GM18870 (cell line): ENCODE results near the gene PTPRD.

ENCODE experiments used
- ATAC-seq: cut with Tn5 transposase; IDR thresholded peaks from one replicate; pipeline ENCODE4 v1.9.1; 2021; ENCODE audit warnings: moderate library complexity; ENCODE audit not compliant: unreplicated experiment

Gene PTPRD

DNA sequence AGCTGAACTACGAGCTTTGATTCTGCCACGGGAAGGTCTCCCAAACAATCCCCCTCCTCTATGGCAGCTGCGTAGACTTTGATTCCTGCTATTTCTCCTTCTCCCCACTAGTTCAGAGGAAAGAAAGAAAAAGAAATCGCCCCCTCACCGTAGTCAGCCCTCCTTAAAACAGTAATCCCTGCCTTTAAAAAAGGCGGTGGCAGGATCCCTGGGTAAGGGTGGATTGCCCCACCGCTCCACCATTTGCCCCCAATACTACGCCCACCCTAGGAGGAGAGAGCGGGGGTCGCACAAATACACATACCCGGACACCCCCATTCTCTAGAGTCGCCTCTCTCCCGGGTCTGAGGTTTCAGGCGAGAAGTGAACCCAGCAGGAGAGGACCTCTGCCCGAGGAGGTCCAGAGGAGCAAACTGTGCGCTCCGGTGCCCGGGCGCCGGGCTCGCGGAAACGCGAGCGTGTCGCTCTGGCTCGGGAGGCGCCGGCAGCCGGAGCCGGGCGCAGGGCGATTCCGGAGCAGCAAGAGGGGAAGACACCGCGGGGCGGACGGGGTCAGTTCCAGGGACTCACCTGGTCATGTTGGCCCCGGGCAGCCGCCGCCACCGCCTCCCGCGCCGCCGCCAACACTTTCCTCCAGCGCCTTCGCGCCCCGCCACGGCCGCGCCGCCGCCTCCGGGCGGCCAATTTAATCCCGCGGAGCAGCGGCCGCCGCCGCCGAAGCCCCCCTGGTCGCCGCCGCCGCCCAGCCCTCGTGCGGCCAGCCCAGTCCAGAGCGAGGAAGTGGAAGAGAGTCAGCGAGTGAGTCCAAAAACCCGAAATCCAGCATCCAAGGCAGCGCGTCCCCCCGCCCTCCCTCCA lies 1755.5 kb downstream of the PTPRD start:
- ATAC-seq: no peak

DNA sequence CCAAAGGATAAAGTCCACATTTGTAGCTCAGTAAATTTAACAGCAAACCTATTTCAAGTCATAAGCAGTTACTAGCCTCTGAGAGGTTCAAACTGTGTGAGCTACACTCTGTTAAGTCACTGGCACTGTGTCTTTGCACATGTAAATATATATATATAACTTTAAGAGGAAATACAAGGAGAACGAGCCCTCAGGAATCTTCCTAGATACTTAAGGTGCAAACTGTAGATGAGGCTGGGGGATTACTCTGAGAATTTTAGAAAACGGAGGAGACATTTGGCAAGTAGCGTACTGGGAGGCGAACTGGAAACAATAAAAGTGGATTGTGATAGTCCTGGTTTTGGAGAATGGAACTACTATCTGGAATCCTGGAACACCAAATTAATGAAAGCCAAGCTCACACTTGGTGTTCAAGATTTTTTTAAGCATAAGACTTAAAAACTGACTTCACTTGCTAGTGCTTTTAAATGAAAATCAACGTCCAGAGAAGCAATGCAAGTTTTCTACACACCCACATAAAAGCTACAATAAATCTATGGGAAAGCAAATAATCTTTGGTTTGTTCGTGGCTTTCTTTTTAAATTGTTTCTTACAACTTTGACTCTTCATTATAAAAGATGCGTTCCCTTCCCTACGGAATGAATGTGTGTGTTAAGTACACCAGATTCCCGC lies 1756.3 kb downstream of the PTPRD start:
- no peak for ATAC-seq

DNA sequence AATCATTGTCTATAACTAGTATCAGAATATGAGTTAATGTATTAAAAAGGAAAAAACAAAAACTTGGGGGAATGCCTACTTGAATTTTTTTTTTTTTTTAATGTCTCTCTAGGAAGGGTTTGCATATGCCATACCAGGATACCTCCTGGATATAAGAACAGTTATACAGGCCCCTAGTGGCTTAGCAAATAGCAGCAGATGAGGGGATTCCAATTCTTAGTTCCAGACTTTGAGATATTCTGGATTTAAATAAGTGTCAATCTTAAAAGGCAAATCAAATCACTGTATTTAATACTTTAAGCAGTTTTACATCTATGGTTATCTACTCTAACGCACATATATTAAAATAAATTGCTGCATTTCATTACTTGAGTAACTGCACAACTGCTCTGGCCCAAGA lies 1757.8 kb downstream of the PTPRD start:
- no peak for ATAC-seq

DNA sequence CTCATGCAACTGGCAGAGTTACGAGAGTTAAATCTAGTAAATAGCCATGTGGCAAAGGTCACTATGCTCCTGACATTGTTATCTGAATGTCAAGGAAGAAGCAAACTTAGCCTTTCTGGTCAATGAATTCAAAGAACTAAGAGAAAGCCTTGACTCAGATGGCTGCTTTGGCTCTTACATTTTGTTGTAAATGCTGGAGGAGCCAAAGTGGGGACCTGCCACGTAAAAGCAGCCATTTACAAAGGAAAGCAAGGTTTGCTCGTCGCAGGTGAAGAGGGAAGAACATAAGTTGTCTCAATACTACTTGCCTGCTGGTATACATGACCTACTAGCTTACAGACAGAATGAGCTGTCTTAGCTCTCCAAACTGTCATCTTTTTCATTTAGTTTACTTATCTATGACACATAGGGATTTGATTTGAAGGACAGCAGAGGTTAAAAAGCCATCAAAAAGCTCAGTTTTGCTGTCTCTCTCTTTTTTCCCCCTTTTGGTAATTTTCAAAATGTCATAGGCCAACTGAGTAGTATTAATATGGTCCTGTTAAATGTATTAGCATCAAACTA lies 1760.4 kb downstream of the PTPRD start:
- no peak for ATAC-seq

DNA sequence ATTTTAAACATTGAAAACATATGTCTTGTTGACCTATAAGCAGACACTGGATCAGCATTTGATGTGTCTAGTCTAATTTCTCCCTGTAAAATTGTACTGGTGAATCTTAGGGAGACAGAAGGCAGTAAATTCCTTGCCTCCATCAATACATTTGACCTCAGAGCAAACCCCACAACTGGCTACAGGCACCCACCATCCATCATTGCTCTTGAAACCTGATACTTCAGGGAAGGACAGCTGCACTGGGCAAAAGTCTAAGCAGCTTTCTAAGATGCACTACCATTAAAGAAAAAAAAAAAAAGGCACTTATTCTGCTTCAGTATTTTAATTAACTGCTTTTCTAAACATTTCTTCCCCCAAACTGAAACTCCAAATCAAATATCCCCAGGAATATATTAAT lies 1761.9 kb downstream of the PTPRD start:
- ATAC-seq: no peak

DNA sequence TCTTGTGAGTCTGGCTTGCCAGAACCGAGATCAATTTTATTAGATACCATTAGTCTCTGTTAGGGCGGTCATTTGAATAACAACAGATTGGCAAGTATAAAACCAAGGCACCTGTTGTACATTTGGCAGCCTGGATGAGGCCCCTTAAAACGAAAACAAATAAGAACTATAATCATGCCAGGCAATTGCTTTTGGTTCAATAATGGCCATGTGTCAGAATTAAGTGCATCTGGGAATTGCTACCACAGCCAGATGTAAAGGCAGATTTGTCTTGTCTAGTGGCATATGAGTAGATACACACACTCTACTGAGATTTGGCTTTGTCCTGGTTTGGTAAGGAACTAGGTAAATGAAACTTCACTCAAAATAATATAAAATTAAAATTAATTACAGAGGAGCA lies 1767.0 kb downstream of the PTPRD start:
- no peak for ATAC-seq

DNA sequence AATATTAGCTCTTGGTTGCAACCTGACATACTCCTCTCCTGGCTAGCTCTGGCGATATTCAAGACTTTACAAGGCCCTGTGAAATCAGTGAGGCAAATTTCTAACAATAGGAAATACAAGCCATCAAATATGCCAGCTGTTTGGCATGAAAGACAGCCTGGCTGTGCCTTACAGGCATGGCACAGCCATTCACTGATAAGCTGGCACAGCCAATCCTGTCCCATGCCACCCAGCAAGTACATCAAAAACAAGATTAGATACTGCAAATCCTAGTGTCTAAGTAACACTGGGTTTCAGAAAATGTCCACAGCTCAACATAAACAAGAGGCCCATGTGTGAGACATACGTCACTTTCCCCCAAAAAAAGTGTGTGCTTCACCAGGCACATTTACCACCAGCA lies 1767.4 kb downstream of the PTPRD start:
- no peak for ATAC-seq

DNA sequence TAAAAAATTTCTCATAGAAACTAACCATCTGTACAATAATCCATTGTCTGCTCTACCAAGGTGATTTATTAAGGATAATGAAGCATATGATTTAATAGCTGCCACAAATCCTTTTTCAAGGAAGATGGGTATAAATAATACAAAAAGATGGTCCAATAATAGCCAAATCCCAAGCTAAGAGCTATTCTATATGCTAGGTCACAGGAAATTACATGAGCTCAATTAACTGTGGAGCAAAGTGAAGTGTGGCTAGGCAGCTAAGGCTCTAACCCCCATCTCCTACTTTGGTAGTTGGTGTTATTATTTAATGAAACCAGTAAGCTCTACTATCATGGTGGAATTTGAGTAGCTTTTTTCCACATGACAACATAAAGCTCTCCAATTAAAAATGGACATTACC lies 1768.3 kb downstream of the PTPRD start:
- no peak for ATAC-seq

DNA sequence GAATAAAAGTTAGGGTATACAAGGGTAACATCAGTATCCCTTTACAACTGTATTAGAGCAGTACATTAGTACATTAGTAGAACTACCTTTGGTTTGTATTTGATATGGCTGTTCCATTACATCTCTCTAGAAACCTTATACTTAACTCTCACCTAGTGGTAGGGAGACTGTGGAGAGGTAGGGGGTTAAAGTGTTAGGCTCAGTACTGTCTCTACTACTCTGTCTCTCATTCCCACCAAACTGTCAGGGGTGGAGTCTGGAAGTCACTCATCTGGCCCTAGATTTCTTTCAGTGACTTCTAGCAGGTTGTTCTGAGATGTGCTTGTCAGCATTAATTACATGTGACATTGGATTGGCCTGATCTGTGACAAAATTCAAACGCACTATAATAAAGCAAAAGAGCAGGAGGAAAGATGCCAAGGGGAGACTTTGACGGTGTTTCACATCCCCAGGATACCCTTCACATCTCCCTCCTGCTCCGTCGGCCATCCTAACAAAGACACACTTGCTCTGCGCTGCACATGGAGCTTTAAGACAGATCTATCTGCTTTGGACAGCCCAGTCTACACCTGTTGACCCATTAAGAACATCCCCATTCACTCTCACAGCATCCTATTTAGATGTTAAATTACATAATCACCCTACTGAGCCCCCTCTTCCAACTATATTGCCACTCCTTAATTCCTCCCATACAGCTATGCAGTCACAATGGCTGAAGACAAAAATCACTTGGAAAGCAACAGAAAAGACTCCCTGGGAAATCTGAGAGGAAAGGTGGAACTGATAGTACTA lies 1770.2 kb downstream of the PTPRD start:
- ATAC-seq: no peak

DNA sequence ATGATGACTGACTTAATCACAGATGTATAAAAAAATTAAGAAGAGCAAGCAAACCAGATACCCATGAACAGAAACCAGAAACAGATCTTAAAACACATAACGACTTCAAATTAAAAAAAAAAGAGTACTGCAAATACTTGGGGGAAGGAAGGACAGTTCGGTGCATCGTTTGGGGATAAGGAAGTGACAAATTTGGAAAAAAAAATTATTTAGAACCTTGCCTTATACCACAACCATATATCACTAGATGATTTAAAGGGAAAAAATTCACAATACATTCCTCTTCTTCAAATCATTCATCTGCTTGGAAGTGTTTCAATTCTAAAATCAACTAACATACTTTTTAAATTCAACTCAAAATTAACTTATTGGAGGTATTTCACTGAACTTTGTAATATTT lies 1774.7 kb downstream of the PTPRD start:
- no peak for ATAC-seq

DNA sequence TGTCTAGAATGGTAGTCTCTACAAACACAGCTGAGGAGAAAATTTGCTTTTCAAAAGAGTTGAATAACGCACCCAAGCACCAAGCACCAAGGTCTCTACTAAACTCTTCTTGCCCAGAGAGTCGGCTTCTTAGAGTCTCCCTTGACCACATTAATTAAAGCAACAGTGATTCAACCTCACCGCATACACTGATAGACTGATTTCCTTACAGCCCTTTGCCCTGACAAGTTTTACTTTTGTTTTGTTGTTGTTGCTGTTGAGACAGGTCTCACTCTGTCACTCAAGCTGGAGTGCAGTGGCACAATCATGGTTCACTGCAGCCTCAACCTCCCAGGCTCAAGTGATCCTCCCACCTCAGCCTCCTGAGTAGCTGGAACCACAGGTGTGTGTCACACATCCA lies 1777.5 kb downstream of the PTPRD start:
- ATAC-seq: no peak

DNA sequence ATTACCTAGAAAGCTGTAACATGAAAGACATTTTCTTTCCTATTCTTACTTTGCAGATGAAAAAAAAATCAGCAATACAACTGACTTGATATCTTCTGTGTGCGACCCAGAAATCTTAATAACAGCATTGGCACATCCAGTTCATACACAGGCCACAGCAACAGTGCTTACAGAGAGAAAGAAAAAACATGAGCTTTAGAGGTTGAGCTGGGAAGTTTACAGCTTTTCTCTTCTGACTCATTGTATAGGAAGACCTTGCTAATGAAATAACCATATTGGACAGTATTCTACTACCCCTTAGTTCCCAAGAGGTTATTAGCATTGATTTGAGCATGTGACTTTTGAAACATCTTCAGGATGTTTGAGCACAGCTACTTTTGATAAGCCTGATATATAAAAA lies 1779.8 kb downstream of the PTPRD start:
- no peak for ATAC-seq

DNA sequence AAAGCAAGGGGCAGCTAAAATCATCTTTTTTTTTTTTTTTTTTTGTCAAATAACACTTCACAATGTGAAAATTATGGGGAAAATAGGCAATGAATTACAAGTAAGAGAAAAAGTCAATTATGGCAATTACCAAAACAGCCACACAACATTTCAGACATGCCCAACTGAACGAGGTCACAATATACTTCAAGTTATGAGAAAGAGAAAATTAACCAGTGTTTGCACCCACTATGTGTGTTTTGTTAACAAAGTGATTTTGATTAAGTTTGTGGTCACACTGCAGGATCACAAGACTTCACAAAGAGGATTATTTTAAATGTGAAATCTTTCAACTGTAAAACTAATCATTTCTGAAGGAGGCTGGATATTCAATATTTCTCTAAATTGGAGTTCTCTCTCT lies 1780.4 kb downstream of the PTPRD start:
- ATAC-seq: no peak

DNA sequence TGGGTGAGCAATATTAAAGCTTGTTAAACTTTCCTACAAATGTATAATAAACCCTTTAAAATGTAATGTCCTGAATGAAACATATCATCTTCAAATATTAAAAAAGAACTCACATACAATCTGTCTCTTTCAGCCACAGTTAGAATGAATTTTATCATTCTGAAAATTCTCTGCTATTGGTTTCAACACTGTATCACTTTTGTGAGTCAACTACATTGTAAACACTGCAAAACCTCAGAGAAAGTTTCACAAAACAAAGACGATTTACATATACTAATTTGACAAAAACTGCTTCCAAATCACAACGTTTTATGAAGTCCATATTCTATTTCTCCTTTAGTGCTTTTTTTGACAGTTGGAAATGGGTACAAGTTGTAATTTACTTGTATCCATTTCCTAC lies 1781.2 kb downstream of the PTPRD start:
- ATAC-seq: no peak

DNA sequence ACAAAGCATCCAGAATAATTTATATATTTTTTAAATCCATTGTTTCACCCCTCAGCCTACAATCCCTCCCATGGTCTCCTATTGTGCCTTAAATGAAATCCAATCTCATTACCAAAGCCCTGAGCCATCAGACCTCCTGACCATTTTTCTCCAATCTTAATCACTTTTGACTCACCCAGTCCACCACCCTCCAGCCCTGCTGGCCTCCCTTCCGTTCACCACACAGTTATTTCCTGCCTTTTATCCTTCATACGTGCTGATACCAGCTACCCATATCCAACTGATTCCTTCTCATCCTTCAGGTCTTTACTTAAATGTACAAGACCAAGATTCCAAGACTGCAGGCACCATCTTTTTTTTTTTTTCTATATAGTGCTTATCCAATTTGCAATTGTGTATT lies 1786.5 kb downstream of the PTPRD start:
- ATAC-seq: no peak

DNA sequence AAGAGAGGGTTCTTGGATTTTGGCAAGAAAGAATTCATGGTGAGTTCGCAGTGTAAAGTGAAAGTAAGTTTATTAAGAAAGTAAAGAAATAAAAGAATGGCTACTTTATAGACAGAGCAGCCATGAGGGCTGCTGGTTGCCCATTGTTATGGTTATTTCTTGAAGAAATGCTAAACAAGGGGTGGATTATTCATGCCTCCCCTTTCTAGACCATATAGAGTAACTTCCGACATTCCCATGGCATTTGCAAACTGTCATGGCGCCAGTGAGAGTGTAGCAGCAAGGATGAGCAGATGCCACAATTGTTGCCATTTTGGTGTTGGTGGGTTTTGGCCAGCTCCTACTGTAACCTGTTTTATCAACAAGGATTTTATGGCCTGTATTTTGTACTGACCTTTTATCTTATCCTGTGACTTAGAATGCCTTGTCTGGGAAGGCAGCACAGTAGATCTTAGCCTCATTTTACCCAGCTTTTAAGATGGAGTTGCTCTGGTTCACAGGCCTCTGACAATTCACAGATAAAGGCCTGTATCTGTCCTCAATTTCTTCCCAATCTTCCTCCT lies 1787.1 kb downstream of the PTPRD start:
- no peak for ATAC-seq

DNA sequence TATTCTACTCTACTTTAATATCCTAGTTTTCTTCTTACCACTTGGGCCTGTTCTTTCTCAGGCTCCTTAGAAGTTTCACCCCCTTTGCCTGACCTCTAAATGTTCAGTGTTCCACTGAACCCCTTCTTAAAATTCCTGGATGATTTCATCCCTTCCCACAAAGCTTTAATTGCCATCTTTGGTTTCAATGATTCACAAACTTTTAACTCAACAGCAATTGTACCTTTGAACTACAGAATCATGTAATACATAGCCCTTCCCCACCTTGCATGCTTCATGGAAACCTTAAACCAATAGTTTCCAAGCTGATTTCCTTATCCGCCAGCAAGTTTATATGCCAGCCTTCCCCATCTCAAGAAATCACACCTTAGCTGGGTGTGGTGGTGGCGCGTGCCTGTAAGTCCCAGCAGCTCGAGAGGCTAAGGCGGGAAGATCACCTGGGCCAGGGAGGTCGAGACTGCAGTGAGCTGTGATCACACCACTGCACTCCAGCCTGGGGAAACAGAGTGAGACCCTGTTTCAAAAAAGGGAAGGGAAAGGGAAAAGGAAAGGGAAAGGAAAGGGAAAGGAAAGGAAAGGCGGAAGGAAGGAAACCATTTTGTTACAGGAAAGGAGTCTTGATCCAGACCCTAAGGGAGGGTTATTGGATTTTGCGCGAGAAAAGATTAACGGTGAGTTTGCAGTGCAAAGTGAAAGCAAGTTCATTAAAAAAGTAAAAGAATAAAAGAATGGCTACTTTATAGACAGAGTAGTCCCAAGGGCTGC lies 1789.5 kb downstream of the PTPRD start:
- no peak for ATAC-seq

DNA sequence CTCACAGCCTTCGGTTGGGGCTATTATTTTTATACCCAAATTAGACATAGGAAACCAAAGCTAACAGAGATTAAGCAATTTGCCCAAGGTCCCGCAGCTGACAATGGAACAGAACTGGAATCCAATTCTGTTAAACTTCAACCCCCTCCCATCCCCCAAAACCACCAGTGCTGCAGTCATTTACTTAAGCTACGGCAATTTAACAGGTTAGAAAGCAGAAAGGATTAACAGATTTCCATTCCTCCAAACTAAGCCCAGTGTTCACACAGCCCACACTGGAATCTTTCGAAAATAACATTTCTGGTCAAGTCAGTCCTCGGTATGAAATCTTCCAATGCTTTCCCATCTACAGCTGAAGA lies 1790.2 kb downstream of the PTPRD start:
- no peak for ATAC-seq

DNA sequence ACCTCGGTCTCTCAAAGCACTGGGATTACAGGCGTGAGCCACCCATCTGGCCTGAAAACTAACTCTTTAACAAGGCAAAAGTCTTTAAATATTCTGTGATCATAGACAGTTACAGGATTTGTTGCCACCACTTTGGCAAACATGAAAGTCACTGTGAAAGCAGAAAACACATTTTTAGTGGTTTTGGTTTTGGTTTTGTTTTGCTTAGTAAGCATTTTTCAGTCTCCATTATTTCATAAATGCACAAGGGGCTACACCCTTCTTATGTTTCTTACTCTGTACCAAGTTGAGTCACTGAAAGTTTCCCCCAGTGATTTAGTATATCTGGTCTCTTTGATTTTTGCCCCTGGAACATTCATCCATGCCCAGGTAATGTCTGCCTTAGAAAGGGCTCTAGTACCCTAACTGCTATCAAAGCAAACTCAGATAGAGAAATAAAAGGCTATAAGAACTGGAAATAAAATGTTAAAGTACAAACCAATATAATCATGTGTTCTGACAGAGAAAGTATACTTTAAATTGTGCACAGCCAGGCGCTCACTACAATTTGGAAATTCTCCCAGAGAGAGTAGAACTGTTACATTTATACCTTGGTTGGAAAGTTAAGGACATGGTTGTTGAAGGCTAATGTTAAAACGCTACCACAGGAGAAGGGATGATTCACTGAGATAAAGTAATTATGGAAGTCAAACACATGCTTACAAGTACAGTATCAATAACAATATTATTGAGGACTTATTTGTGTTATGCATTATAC lies 1790.7 kb downstream of the PTPRD start:
- ATAC-seq: peak; percentile 68

DNA sequence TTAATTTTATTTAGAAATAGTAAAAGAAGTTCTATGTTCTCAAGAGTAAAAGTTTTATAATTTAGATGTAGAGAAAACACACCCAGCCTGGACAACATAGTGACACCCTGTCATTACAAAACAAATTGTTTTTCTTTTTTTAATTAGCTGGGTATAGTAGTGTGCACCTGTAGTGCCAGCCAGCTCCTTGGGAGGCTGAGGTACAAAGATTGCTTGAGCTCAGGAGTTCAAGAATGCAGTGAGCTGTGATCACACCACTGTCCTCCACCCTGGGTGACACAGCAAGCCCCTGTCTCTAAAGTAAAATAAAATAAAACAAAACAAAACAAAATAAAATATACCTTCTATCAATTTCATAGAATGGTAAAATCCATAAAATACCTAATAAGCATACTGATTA lies 1795.5 kb downstream of the PTPRD start:
- no peak for ATAC-seq
